HG02885 (cell line): ENCODE results near the gene GINM1.

Experiments used
- ATAC-seq: cut with Tn5 transposase; IDR thresholded peaks from one replicate; pipeline ENCODE4 v1.9.1; 2021; ENCODE audit warnings: mild to moderate bottlenecking; ENCODE audit not compliant: unreplicated experiment, poor library complexity

The GINM1 gene

DNA sequence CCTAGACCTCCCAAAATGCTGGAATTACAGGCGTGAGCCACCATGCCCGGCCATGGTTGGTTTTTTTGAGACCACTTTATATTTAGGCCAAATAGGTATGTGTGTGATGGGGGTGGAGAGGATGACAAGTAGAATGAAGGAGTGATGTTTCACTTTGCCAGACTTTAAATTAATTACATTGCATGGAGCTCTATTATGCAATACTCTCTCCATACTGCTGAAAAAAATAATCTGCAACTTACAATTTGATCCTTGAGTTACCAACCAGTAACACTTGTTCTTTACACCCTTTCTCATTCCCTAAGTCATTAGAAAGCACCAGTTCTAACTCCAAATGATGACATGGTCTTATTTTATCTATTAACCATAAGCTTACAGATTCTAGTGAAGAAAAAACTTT, 26.8 kb downstream of the GINM1 start:
- no peak for ATAC-seq

DNA sequence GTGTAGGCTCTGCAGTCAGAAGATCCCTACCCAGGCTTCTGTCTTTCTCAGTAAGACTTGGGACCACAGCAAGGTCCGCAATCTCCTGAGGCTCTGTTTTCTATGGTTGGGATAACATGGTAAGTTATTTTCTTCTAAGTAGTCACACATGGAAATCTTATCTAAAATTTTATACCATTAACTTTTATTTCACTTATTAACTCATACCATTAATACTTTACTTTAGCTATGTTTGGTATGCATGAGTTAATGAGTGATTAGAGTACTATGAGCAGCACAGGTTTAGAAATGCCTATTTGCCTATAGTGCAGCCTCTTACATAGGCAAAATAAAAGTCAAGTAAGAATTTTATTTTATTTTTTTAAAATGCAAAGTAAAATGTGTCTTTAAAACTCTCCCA, 27.2 kb downstream of the GINM1 start:
- ATAC-seq, result no peak

DNA sequence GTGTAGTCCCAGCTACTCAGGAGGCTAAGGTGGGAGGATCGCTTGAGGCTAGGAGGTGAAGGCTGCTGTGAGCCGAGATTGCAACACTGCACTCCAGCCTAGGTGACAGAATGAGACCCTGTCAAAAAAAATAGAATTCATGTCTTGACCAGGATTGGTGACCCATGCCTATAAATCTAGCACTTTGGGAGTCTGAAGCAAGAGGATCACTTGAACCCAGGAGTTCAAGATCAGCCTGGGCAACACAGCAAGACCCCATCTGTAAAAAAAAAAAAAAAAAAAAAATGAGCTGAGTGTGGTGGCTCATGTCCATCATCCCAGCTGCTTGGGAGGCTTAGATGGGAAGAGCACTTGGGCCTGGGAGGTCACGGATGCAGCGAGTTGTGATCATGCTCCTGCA, 34.3 kb downstream of the GINM1 start:
- ATAC-seq, result no peak

DNA sequence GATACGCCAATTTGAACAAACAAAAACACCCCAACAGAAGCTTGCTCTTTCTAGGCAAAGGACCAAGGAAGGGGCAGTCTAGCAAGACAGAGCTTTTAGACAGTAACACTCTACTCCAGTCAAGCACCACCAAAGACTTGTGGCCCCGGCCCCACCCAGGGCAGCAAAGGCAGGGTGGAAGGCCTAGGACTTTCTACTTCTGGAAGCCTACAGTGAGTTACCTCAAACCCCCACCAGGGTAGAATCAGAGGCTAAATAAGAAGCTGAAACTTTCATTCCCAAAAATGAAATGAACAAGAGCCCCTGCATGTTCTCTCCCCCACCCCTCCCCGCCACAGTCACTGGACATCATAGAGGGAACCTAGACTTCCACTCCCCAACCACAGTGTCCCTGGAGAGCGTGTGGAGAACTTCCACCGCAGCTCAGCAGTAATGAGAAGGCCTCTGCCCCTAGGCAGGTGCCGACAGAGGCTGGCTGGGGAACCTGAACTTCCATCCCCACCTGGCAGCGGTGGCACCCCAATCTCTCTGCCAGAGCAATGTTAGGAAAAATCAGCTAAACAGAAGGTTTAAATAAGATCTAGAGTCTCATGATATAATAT, 42.3 kb downstream of the GINM1 start:
- no peak for ATAC-seq

DNA sequence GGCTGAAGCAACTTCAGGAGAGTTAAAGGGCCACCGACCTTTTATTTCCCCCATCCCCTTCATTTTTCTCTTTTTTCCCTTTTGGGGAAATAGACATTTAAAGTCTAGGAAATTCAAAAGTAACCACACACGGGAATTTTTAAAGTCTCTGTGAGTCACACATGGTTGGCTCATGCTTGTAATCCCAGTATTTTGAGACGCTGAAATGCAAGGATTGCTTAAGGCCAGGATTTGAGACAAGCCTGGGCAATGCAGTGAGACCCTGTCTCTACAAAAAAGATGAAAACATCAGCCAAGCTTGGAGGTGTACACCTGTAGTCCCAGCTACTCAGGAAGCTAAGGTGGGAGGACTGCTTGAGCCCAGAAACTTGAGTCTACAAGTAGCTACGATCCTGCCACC, 48.2 kb downstream of the GINM1 start:
- ATAC-seq, result no peak

DNA sequence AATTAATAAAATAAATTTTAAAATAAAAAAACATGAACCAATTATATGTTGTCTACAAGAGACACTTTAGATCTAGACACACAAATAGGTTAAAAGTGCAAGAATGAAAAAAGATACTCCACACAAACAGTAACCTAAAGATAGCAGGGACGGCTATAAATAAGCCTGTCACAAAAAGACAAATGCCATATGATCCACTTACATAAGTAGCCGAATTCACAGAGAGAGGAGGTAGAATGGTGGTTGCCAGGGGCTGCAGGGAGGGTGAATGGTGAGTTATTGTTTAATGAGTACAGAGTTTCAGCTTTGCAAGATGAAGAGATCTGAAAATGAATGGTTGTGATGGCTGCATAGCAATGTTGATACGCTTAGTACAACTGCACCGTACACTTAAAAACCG, 49.6 kb downstream of the GINM1 start:
- ATAC-seq, result no peak

DNA sequence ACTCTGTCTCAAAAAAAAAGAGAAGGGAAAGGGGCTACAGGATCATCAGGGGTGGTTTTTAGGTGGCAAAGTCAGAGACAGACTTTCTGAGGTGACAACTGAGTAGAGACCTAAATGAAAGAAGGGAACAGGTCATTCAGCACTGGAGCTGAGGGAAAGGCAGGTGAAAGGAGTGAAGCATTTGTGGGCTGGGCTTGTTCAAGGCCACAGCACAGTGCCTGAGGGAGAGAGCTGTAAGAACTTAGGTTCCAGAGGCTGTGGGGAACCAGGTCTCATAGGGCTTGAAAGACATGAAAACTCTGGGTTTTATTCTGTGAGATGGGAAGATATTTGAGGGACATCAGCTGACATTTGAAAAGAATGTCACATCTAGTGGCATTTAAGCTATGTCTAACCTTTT, 61.5 kb downstream of the GINM1 start:
- no peak for ATAC-seq

DNA sequence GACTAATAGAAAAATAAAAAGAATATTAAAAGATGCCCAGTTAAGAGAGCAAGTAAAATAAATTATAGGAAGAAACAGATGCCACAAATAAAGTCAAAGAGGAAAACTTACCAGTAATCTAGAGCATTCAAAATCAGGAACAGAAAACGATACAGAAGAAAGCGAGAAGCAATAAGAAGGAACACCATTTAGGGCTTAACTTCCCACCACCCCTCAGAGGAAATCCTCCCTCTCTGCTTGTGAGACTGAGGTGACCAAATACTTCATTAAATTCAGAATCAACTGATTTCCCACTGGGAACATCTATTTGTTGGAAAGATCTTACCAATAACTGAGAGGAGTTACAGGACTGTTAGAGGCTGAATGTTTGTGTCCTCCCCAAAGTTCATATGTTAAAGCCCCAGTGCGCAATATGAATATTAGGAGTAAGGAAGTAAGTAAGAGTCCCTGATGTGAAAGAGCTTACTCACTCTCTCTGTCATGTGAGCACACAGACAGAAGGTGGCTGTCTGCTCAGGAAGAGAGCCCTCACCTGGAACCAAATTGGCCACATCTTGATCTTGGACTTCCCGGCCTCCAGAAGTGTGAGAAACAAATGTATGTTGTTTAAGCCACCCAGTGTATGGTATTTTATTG, 62.8 kb downstream of the GINM1 start:
- peak; percentile 92 for ATAC-seq

DNA sequence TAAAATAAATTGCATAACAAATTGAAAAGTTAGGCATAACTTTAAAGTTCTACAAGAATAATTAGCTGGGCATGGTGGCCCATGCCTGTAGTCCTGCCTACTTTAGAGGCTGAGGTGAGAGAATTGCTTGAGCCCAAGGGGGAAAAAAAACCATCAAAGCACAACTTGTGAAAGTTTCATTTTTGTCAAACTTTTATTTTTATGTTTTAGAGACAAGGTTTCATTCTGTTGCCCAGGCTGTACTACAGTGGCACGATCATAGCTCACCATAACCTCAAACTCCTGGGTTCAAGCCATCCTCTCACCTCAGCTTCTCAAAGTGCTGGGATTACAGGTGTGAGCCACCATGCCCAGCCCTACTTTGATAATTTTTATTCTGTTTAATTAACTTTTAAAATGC, 68.1 kb downstream of the GINM1 start:
- ATAC-seq, result no peak

DNA sequence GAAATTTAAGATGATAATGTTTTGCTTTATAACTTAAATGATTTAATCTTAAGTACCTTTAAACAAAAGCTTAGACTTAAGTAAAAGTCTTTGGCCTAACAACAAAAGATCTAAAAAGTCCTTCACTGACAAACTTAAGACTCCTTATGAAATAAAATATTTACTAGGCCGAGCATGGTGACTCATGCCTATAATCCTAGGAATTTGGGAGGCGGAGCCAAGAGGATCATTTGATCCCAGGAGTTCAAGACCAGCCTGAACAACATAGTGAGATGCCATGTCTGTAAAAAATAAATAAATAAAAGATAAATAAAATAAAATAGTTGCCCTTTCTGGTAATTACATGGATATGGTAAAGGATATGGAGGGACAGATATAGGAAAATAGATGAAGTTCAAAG, 69.9 kb downstream of the GINM1 start:
- no peak for ATAC-seq
